K562 (cell line): ENCODE measurements around the gene GMPR2. TPM values are rescaled to one million over a fixed set of nuclear protein-coding genes. Genes with fewer than 3 reads are reported as not detected.

Experiments
- ARID1B ChIP-seq: fragments of 450-650 bp; IDR thresholded peaks from 2 replicates; pipeline ENCODE4 v1.6.1; 2016; ENCODE audit warnings: antibody characterized with exemption, mild to moderate bottlenecking, inconsistent platforms
- CC2D1A ChIP-seq: fragments of 450-650 bp; IDR thresholded peaks from 2 replicates; pipeline ENCODE4 v1.6.1; 2017; ENCODE audit warnings: mild to moderate bottlenecking
- CCNT2 ChIP-seq: IDR thresholded peaks from 2 replicates; pipeline ENCODE4 v1.6.1; 2011; ENCODE audit warnings: borderline replicate concordance, low read depth, mild to moderate bottlenecking, moderate library complexity, mixed read lengths, low read length; ENCODE audit not compliant: insufficient read length; ENCODE audit errors: extremely low read depth
- CLOCK ChIP-seq: fragments of 250-450 bp; sonication (Bioruptor Pico); IDR thresholded peaks from 2 replicates; pipeline ENCODE4 v1.4.0; 2020; ENCODE audit warnings: mild to moderate bottlenecking, moderate library complexity, borderline replicate concordance
- ELF2 ChIP-seq: fragments of 250-450 bp; sonication (Bioruptor Pico); IDR thresholded peaks from 2 replicates; pipeline ENCODE4 v1.5.0; 2021; ENCODE audit warnings: mild to moderate bottlenecking
- NFATC3 ChIP-seq: fragments of 450-650 bp; IDR thresholded peaks from 2 replicates; pipeline ENCODE4 v1.6.1; 2017; ENCODE audit warnings: mild to moderate bottlenecking
- NFRKB ChIP-seq: fragments of 450-650 bp; IDR thresholded peaks from 2 replicates; pipeline ENCODE4 v1.6.1; 2016; ENCODE audit warnings: low read depth
- PREB ChIP-seq: sonication (generic); formaldehyde crosslinking; IDR thresholded peaks from 2 replicates; pipeline ENCODE4 v1.8.1; 2023; ENCODE audit warnings: mild to moderate bottlenecking, missing genetic modification reagents
- RERE ChIP-seq: sonication (generic); formaldehyde crosslinking; IDR thresholded peaks from 2 replicates; pipeline ENCODE4 v1.8.0; 2023; ENCODE audit warnings: missing genetic modification reagents, mild to moderate bottlenecking, borderline replicate concordance
- ZFP1 ChIP-seq: fragments of 450-650 bp; formaldehyde crosslinking; IDR thresholded peaks from 2 replicates; pipeline ENCODE4 v1.4.0; 2020; ENCODE audit warnings: mild to moderate bottlenecking, mixed read lengths
- ZMIZ1 ChIP-seq, 2 experiments: fragments of 150-350 bp in 1 of 2; IDR thresholded peaks; 2 replicates each; pipeline ENCODE4 v1.6.1; 2012 to 2016; ENCODE audit warnings: low read depth in 2 of 2, low read length in 2 of 2, mild to moderate bottlenecking in 1 of 2, moderate library complexity in 1 of 2
- ZNF79 ChIP-seq: fragments of 250-450 bp; sonication (Bioruptor Pico); IDR thresholded peaks from 2 replicates; pipeline ENCODE4 v1.4.0; 2020; ENCODE audit warnings: low read depth, mild to moderate bottlenecking, moderate library complexity
- polyA plus RNA-seq, 8 experiments: library from polyadenylated mRNA; depleted of rRNA in 4 of 8; stranded (reverse) in 5 of 8; unstranded in 3 of 8; fragments of >200 nt; fragmentation: Nextera tagmentation in 2 of 8; fragmentation: Illumina TruSeq in 1 of 8; extraction: Ambion mirVana in 2 of 8; extraction: Trizol in 1 of 8; gene quantifications; 2 replicates each; pipeline versions ENCODE4 v1.2.1 to v1.2.3, GENCODE V29; 2011 to 2014; ENCODE audit warnings: inconsistent platforms in 1 of 8, missing spikeins in 1 of 8
- total RNA-seq, 7 experiments: library from RNA; depleted of rRNA in 6 of 7; stranded (reverse); fragments of >200 nt in 6 of 7; fragmentation: Illumina TruSeq in 2 of 7; extraction: Trizol in 2 of 7; gene quantifications; 2 replicates each; pipeline versions ENCODE4 v1.2.1 to v1.2.3, GENCODE V29; 2011 to 2021; ENCODE audit warnings: low replicate concordance in 1 of 7

GMPR2 gene
- total and polyA plus RNA-seq, 9 of the 15 experiments (the other 6 are each of a cell fraction or from before 2014, with no cell fraction given), result 26.4 to 67.4 (median 36.3) TPM

GRCh38 chr14:24255931-24256711 lies 23.4 kb downstream of the GMPR2 start (continued):
- TF ChIP-seq CCNT2, result no peak
- no peak for TF ChIP-seq ELF2 (CRISPR knock-in tag)
- no peak for TF ChIP-seq NFATC3
- TF ChIP-seq NFRKB, result no peak; the same call in 1 of the 2 replicates
- TF ChIP-seq ZNF79 (CRISPR knock-in tag), result no peak
- no peak for TF ChIP-seq ZFP1
- peak; percentile 93 for TF ChIP-seq ARID1B
- TF ChIP-seq RERE (CRISPR knock-in tag), result no peak
- TF ChIP-seq PREB (CRISPR knock-in tag), result no peak
- peak in 1 of 2 experiments; percentile 67; a peak in 1 of 4 replicates for TF ChIP-seq ZMIZ1 (IDR thresholded peaks at IDR 0.05; ENCODE audit: low read depth in 2 of 2, low read length in 2 of 2)
- no peak for TF ChIP-seq CLOCK (CRISPR knock-in tag)
- peak; percentile 86; the same call in 1 of the 2 replicates for TF ChIP-seq CC2D1A
